ENCODE measurements around the gene EFCAB11.
A peak's percentile ranks its signal among the peaks of the same experiment; 100 is the strongest.

EFCAB11 gene

DNA sequence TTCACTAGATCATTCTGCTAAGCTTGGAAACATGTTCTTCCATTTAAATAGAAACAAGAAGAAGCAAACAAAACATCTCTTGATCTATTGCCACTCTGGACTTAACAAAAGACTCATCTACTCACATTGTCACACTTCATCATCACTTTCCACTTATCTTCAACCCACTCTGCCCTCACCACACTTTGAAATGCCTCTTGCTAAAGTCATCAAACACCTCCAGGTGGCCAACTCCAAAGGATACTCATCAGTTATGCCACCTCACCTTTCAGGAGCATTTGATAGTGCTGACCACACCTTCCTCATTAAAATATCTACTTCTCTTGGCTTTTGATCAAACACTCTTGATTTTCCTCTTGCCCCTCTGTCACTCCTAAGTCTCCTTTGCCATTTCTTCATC, 7.2 kb downstream of the EFCAB11 start:
- no peak overlapping the region for H3K27ac ChIP-seq

GRCh38 chr14:89941830-89942377, 12.6 kb downstream of the EFCAB11 start:
- TF ChIP-seq, protein P1, sequence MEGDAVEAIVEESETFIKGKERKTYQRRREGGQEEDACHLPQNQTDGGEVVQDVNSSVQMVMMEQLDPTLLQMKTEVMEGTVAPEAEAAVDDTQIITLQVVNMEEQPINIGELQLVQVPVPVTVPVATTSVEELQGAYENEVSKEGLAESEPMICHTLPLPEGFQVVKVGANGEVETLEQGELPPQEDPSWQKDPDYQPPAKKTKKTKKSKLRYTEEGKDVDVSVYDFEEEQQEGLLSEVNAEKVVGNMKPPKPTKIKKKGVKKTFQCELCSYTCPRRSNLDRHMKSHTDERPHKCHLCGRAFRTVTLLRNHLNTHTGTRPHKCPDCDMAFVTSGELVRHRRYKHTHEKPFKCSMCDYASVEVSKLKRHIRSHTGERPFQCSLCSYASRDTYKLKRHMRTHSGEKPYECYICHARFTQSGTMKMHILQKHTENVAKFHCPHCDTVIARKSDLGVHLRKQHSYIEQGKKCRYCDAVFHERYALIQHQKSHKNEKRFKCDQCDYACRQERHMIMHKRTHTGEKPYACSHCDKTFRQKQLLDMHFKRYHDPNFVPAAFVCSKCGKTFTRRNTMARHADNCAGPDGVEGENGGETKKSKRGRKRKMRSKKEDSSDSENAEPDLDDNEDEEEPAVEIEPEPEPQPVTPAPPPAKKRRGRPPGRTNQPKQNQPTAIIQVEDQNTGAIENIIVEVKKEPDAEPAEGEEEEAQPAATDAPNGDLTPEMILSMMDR (IDR thresholded peaks at IDR 0.05), result no peak
- no peak for TF ChIP-seq ZFX (IDR thresholded peaks at IDR 0.05; ENCODE audit: borderline replicate concordance)
- H3K27ac ChIP-seq, result no peak overlapping the region

More for the DNA sequence above, 7.2 kb downstream of the EFCAB11 start:
- no peak for TF ChIP-seq ZFX (IDR thresholded peaks at IDR 0.05; ENCODE audit: borderline replicate concordance)
- TF ChIP-seq, protein P1 (IDR thresholded peaks at IDR 0.05), result no peak

- TF ChIP-seq ZFX (IDR thresholded peaks at IDR 0.05; ENCODE audit: borderline replicate concordance), result no peak
- TF ChIP-seq, protein P1 (IDR thresholded peaks at IDR 0.05), result peak; percentile 11; the same call in 1 of the 2 replicates
- H3K27ac ChIP-seq, result no peak overlapping the region
Measured at GRCh38 chr14:89936654-89937185, 17.8 kb downstream of the EFCAB11 start.

DNA sequence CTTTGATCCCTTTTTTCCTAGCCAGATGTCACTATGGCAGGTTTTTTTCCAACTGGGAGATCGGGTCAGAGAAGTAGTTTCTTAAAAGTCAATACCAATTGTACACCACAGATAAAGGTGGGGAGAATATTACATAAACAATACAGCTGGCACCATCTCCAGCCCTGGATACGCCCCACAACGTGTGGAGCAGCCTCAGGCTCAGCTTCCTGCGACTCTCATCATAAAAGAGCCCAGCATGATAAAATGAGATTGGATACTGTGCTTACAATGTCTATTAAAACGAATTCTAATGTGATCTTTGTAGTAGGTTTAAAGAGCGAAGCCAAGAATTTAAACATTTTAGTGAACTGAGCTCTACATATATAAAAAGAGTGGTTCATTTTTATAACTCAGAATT, 21.5 kb downstream of the EFCAB11 start:
- TF ChIP-seq ZFX (IDR thresholded peaks at IDR 0.05; ENCODE audit: borderline replicate concordance), result no peak
- TF ChIP-seq, protein P1 (IDR thresholded peaks at IDR 0.05), result no peak

GRCh38 chr14:89927186-89927865, 27.2 kb downstream of the EFCAB11 start:
- TF ChIP-seq ZFX (IDR thresholded peaks at IDR 0.05; ENCODE audit: borderline replicate concordance), result no peak
- TF ChIP-seq, protein P1 (IDR thresholded peaks at IDR 0.05), result no peak
- H3K27ac ChIP-seq, result no peak overlapping the region

More for the DNA sequence above, 21.5 kb downstream of the EFCAB11 start:
- no peak overlapping the region for H3K27ac ChIP-seq

DNA sequence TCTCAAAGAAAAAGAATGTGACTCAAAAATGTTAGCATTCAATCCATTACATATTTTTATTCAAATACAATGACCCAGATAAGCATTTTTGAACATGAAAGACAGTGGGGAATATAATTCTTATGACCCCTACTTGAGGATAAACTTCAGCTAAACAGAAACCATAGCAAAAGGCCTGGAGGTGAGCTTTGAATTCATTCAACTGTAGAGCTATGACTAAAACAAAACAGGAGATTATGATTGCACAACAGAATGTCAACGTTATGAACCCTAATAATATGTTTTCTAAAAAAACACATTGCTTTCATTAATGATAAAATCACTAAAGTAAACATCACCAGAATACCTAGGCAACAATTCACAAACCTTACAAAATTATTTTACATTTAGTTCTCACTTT, 27.8 kb downstream of the EFCAB11 start:
- TF ChIP-seq ZFX (IDR thresholded peaks at IDR 0.05; ENCODE audit: borderline replicate concordance), result no peak
- TF ChIP-seq, protein P1 (IDR thresholded peaks at IDR 0.05), result no peak
- H3K27ac ChIP-seq, result no peak overlapping the region

DNA sequence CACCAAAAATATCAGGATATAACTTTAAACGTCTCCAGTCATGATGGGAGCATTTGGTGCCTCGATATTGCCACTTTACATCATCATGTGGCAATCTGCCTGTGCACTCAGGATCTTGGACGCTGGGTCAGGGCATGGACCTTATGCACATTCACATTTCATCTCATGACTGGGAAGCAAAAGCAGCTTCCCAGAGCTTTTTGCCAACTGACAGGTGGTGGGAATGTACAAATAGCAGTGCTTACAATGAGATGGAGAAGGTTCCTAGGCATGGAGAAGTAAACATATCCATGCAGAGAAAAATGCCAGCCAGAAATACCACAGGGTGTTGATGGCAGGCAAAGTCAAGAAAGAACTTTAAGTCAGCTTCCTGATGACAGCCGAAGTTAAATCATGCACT, 30.3 kb downstream of the EFCAB11 start:
- H3K27ac ChIP-seq, result no peak overlapping the region
- TF ChIP-seq ZFX (IDR thresholded peaks at IDR 0.05; ENCODE audit: borderline replicate concordance), result no peak
- TF ChIP-seq, protein P1 (IDR thresholded peaks at IDR 0.05), result no peak
